ENCODE measurements around the gene ARPC4.
A peak's percentile ranks its signal among the peaks of the same experiment; 100 is the strongest.

The ARPC4 gene

DNA sequence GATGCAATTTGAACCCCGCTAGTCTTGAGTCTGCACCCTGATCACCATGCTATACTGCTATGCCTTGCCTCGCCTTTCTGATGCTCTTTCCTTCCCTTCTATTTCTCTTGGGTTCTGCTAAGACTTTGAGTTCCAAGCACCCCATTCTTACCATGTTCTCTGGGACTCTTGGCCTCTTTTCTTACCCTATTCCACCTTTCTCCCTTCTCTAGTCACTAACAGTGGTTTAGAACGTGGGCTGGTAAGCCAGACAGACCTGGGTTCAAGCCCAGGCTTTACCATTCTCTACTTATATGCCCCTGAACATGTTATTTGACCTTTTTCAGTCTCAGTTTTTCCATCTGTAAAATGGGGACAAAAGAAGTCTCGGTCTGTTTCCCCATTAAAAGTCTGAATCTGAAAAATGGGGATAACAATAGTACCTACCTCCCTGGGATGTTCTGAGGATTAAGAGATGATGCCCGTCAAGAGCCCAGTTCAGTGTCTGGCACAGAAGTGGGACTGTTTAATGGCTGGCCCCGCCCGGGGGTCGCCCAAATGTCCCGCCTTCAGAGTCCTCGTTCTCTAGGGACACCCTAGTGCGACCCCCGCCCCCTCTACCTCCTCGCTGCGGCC, 985 bp upstream of the ARPC4 start:
- peaks cover 49% of the 10 kb centered on the region for H3K36me3 Mint-ChIP-seq (ENCODE audit: low read depth)

GRCh38 chr3:9793161-9793781, 389 bp downstream of the ARPC4 start:
- Mint-ChIP-seq H3K36me3 (ENCODE audit: low read depth) (peaks cover 57% of the 10 kb centered on the region), H3K27ac (peak overlapping the region; percentile 99), H3K27me3 (ENCODE audit: low read depth) (no peaks in the 10 kb centered on the region), H3K4me1 (ENCODE audit: low read depth) (peaks cover 44% of the 10 kb centered on the region), H3K9me3 (no peaks in the 10 kb centered on the region), H3K4me3 (peak overlapping the region; percentile 98)
- no peak for DNase-seq (ENCODE audit: low spot score)

More for the DNA sequence above, 985 bp upstream of the ARPC4 start:
- H3K27me3 Mint-ChIP-seq (ENCODE audit: low read depth), result no peaks in the 10 kb centered on the region
- H3K4me3 Mint-ChIP-seq, result peak overlapping the region; percentile 98
- peaks cover 49% of the 10 kb centered on the region for H3K4me1 Mint-ChIP-seq (ENCODE audit: low read depth)
- H3K27ac Mint-ChIP-seq, result peak overlapping the region; percentile 99
- DNase-seq (ENCODE audit: low spot score), result no peak
- no peaks in the 10 kb centered on the region for H3K9me3 Mint-ChIP-seq

DNA sequence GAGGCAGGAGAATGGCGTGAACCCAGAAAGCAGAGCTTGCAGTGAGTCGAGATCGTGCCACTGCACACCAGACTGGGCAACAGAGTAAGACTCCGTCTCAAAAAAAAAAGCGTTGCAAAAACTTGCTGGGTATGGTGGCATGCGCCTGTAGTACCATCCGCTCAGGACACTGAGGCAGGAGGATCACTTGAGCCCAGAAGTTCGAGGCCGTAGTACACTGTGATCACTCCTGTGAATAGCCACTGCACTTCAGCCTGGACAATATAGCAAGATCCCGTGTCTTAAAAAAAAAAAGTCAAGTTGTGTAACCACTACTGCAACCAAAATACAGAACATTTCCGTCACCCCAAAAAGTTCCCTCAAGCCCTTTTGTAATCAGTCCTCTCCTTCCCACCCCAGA, 1.5 kb downstream of the ARPC4 start:
- peak overlapping the region; percentile 74 for H3K27ac Mint-ChIP-seq
- H3K4me1 Mint-ChIP-seq (ENCODE audit: low read depth), result peaks cover 42% of the 10 kb centered on the region
- no peak for DNase-seq (ENCODE audit: low spot score)
- no peaks in the 10 kb centered on the region for H3K9me3 Mint-ChIP-seq
- H3K36me3 Mint-ChIP-seq (ENCODE audit: low read depth), result peaks cover 56% of the 10 kb centered on the region
- no peaks in the 10 kb centered on the region for H3K27me3 Mint-ChIP-seq (ENCODE audit: low read depth)
- peak overlapping the region; percentile 98 for H3K4me3 Mint-ChIP-seq

GRCh38 chr3:9795207-9795606, 2.3 kb downstream of the ARPC4 start:
- H3K36me3 Mint-ChIP-seq (ENCODE audit: low read depth), result peaks cover 56% of the 10 kb centered on the region
- H3K27ac Mint-ChIP-seq, result peak overlapping the region; percentile 49
- H3K4me1 Mint-ChIP-seq (ENCODE audit: low read depth), result peaks cover 38% of the 10 kb centered on the region
- no peaks in the 10 kb centered on the region for H3K9me3 Mint-ChIP-seq
- H3K4me3 Mint-ChIP-seq, result peak overlapping the region; percentile 71
- H3K27me3 Mint-ChIP-seq (ENCODE audit: low read depth), result no peaks in the 10 kb centered on the region
- DNase-seq (ENCODE audit: low spot score), result no peak

GRCh38 chr3:9797196-9797945, 4.5 kb downstream of the ARPC4 start:
- Mint-ChIP-seq H3K27me3 (ENCODE audit: low read depth) (no peaks in the 10 kb centered on the region), H3K4me1 (ENCODE audit: low read depth) (peaks cover 25% of the 10 kb centered on the region), H3K4me3 (no peak overlapping the region), H3K36me3 (ENCODE audit: low read depth) (peaks cover 61% of the 10 kb centered on the region), H3K27ac (no peak overlapping the region), H3K9me3 (no peaks in the 10 kb centered on the region)
- no peak for DNase-seq (ENCODE audit: low spot score)

DNA sequence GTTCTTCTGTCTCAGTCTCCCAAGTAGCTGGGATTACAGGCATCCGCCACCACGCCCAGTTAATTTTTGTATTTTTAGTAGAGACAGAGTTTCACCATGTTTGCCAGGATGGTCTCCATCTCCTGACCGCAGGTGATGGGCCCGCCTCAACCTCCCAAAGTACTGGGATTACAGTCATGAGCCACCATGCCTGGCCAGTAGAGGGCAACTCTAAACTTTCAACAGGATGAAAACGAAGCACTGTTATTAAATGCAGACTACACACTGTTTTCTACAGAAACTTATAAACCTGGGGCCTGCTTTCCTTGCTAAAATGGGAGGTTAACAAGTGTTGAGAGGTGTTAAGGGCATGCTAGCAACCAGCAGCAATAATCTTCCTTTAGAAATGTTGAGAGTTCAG, 7.6 kb downstream of the ARPC4 start:
- no peaks in the 10 kb centered on the region for H3K27me3 Mint-ChIP-seq (ENCODE audit: low read depth)
- peaks cover 69% of the 10 kb centered on the region for H3K36me3 Mint-ChIP-seq (ENCODE audit: low read depth)
- H3K9me3 Mint-ChIP-seq, result no peaks in the 10 kb centered on the region
- H3K27ac Mint-ChIP-seq, result no peak overlapping the region
- DNase-seq (ENCODE audit: low spot score), result no peak
- H3K4me3 Mint-ChIP-seq, result no peak overlapping the region
- peaks cover 15% of the 10 kb centered on the region for H3K4me1 Mint-ChIP-seq (ENCODE audit: low read depth)

DNA sequence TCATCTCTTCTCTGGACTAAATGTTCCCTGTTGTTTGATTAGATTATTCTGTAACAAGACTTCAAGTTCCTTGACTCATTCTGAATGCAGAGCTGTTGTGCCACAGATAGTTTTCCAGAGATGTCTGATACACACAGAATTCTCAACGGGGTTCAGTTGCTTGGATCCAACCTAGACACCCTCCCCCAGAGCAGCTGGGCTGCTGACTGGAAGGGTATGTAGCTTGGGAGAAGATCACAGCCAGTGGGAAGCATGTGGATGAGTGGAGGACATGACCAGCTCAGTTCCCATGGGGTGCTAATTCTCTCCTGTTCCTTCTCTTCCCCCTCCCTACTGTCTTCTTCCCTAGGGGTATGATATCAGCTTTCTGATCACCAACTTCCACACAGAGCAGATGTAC, 10.6 kb downstream of the ARPC4 start:
- no peak overlapping the region for H3K27ac Mint-ChIP-seq
- no peak overlapping the region for H3K4me3 Mint-ChIP-seq
- H3K4me1 Mint-ChIP-seq (ENCODE audit: low read depth), result peaks cover 13% of the 10 kb centered on the region
- no peak for DNase-seq (ENCODE audit: low spot score)
- no peaks in the 10 kb centered on the region for H3K27me3 Mint-ChIP-seq (ENCODE audit: low read depth)
- peaks cover 73% of the 10 kb centered on the region for H3K36me3 Mint-ChIP-seq (ENCODE audit: low read depth)
- no peaks in the 10 kb centered on the region for H3K9me3 Mint-ChIP-seq

DNA sequence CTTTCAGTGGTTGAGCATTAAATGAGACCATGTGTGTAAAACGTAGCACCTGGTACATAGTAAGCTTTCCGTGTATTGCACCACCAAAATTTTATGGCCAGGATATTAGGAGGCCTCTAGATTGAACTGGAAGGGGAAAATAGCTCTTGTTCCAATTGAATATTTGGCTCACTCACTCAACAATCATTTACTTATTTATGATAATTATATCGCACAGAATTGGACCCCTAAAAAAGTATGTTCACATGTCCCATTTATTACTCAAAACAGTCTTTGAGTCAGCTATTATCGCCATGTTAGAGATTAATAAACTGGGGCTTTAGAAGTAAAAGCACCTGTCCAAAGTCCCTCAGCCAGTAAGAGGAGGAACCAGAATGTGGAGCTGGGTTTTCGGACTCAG, 12.1 kb downstream of the ARPC4 start:
- H3K4me1 Mint-ChIP-seq (ENCODE audit: low read depth), result peaks cover 25% of the 10 kb centered on the region
- H3K27me3 Mint-ChIP-seq (ENCODE audit: low read depth), result no peaks in the 10 kb centered on the region
- H3K27ac Mint-ChIP-seq, result no peak overlapping the region
- H3K36me3 Mint-ChIP-seq (ENCODE audit: low read depth), result peaks cover 70% of the 10 kb centered on the region
- H3K4me3 Mint-ChIP-seq, result no peak overlapping the region
- no peaks in the 10 kb centered on the region for H3K9me3 Mint-ChIP-seq
- no peak for DNase-seq (ENCODE audit: low spot score)

- H3K27ac Mint-ChIP-seq, result no peak overlapping the region
- peaks cover 31% of the 10 kb centered on the region for H3K4me1 Mint-ChIP-seq (ENCODE audit: low read depth)
- no peaks in the 10 kb centered on the region for H3K9me3 Mint-ChIP-seq
Measured at GRCh38 chr3:9806137-9806536, 13.3 kb downstream of the ARPC4 start.

GRCh38 chr3:9806688-9807589, 14.1 kb downstream of the ARPC4 start:
- Mint-ChIP-seq H3K4me1 (ENCODE audit: low read depth) (peaks cover 32% of the 10 kb centered on the region), H3K36me3 (ENCODE audit: low read depth) (peaks cover 67% of the 10 kb centered on the region), H3K27ac (no peak overlapping the region), H3K27me3 (ENCODE audit: low read depth) (no peaks in the 10 kb centered on the region), H3K9me3 (no peaks in the 10 kb centered on the region), H3K4me3 (no peak overlapping the region)
- DNase-seq (ENCODE audit: low spot score), result no peak

More at GRCh38 chr3:9806137-9806536, 13.3 kb downstream of the ARPC4 start:
- no peak for DNase-seq (ENCODE audit: low spot score)
- no peaks in the 10 kb centered on the region for H3K27me3 Mint-ChIP-seq (ENCODE audit: low read depth)
- peaks cover 66% of the 10 kb centered on the region for H3K36me3 Mint-ChIP-seq (ENCODE audit: low read depth)
- no peak overlapping the region for H3K4me3 Mint-ChIP-seq

DNA sequence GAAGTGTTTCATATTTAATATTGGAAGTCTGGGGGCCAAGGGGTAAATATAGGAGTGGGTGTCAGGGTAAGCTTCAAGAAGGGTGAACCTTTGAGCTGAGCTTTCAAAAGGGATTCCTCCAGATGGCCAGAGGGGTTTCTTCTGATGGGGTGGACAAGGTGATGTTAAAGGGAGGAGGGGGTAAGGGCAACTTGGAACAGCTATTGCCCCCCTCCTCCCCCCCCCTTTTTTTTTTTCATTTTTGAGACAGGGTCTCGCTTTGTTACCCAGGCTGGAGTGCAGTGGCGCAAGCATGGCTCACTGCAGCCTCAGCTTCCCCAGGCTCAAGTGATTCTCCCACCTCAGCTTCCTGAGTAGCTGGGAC, 15.1 kb downstream of the ARPC4 start:
- Mint-ChIP-seq H3K9me3 (no peaks in the 10 kb centered on the region), H3K36me3 (ENCODE audit: low read depth) (peaks cover 67% of the 10 kb centered on the region), H3K4me1 (ENCODE audit: low read depth) (peaks cover 32% of the 10 kb centered on the region), H3K27me3 (ENCODE audit: low read depth) (no peaks in the 10 kb centered on the region), H3K4me3 (peak overlapping the region; percentile 36), H3K27ac (peak overlapping the region; percentile 94)
- no peak for DNase-seq (ENCODE audit: low spot score)

DNA sequence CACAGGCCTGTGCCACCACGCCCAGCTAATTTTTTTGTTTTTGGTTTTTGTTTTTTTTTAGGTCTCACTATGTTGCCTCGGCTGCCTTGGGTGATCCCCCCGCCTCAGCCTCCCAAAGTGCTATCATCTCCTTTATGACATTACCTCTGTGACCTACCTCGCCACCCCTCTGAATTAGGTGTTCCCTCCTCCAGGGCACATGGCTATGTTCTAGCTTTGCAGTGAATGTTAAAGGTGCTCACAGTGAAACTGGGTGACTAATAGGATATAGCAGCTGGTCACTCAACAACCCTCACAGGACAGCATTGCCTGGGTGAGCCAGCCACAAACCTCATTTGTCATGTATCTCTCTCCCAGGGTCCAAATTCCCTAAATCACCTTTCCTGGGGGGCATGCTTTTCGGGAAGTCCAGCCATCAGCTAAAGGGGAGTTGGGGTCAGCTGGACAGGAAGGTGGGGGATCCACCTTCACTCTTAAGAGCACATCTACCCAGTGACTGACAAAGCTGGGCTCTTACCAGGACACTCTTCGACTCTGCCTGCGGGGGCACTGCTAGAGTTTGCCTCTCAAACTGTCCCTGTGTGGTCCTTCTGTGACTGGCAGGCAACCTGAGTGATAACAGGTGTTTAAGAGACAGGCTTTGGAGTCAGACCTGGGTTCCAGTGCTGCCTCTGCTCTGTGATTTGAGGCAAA, 15.6 kb downstream of the ARPC4 start:
- no peaks in the 10 kb centered on the region for H3K9me3 Mint-ChIP-seq
- H3K27ac Mint-ChIP-seq, result peak overlapping the region; percentile 94
- H3K27me3 Mint-ChIP-seq (ENCODE audit: low read depth), result no peaks in the 10 kb centered on the region
- H3K4me1 Mint-ChIP-seq (ENCODE audit: low read depth), result peaks cover 28% of the 10 kb centered on the region
- peaks cover 66% of the 10 kb centered on the region for H3K36me3 Mint-ChIP-seq (ENCODE audit: low read depth)
- DNase-seq (ENCODE audit: low spot score), result peak; percentile 42
- peak overlapping the region; percentile 36 for H3K4me3 Mint-ChIP-seq

- peaks cover 58% of the 10 kb centered on the region for H3K36me3 Mint-ChIP-seq (ENCODE audit: low read depth)
- H3K4me3 Mint-ChIP-seq, result peak overlapping the region; percentile 86
- peaks cover 28% of the 10 kb centered on the region for H3K4me1 Mint-ChIP-seq (ENCODE audit: low read depth)
- H3K27ac Mint-ChIP-seq, result peak overlapping the region; percentile 94
- no peak for DNase-seq (ENCODE audit: low spot score)
- no peaks in the 10 kb centered on the region for H3K9me3 Mint-ChIP-seq
- no peaks in the 10 kb centered on the region for H3K27me3 Mint-ChIP-seq (ENCODE audit: low read depth)
Measured at GRCh38 chr3:9809239-9809614, 16.3 kb downstream of the ARPC4 start.

Data from T-helper 2 cell treated with Interferon-gamma antibody and Interleukin-4, amounts not matched to agents 5 μg/mL and 100 μg/mL, for 36 hours (primary cell).